IMR-90 (cell line): ENCODE results near the gene BAD. TPM values are rescaled to one million over a fixed set of nuclear protein-coding genes. Genes with fewer than 3 reads are reported as not detected.

Source experiments
- ATAC-seq: fragments of 200-7000 bp; cut with Tn5 transposase; 2 replicates; pipeline ENCODE4 v1.9.1; 2020; ENCODE audit warnings: low read depth, mild to moderate bottlenecking, moderate library complexity
- BruUV-seq: library from RNA; stranded (reverse); fragments of 400-500 nt; replicated peaks from 2 replicates; lab custom pipeline; 2021; lab: Mats Ljungman, UMichigan
- CTCF ChIA-PET: fragments of 300-600 bp; formaldehyde crosslinking; extraction: SDS; loops from one replicate; lab custom pipeline; 2021; ENCODE audit warnings: antibody characterized with exemption; lab: Yijun Ruan, JAX
- POLR2A ChIA-PET: fragments of 300-600 bp; sonication (Branson Sonifier 250); formaldehyde crosslinking; loops from one replicate; lab custom pipeline; 2022; ENCODE audit warnings: antibody characterized with exemption; ENCODE audit not compliant: unreplicated experiment; lab: Charles Lee
- DNase-seq: peaks from one replicate; pipeline ENCODE4 v3.0.0; 2013
- H2AFZ ChIP-seq: replicated peaks from 2 replicates; pipeline ENCODE3; 2013; ENCODE audit warnings: low read length, mild to moderate bottlenecking; ENCODE audit not compliant: poor library complexity
- H2AK5ac ChIP-seq: 2 replicates; pipeline ENCODE4 v1.6.1; 2013; ENCODE audit warnings: low read depth, low read length, inconsistent platforms
- H2AK9ac ChIP-seq: replicated peaks from 2 replicates; pipeline ENCODE3; 2013; ENCODE audit warnings: mild to moderate bottlenecking, low read depth, low read length, moderate library complexity; ENCODE audit not compliant: poor library complexity
- H2BK120ac ChIP-seq: 2 replicates; pipeline ENCODE4 v1.6.1; 2013; ENCODE audit warnings: low read depth, low read length, inconsistent platforms
- H2BK15ac ChIP-seq: 3 replicates; pipeline ENCODE4 v1.6.1; 2013; ENCODE audit warnings: low read depth, low read length, inconsistent platforms
- H2BK20ac ChIP-seq: 2 replicates; pipeline ENCODE4 v1.6.1; 2013; ENCODE audit warnings: low read depth, mild to moderate bottlenecking, inconsistent platforms, low read length, moderate library complexity
- H2BK5ac ChIP-seq: 2 replicates; pipeline ENCODE4 v1.6.1; 2013; ENCODE audit warnings: mild to moderate bottlenecking, low read depth, low read length, inconsistent platforms; ENCODE audit not compliant: poor library complexity, severe bottlenecking
- H3K14ac ChIP-seq: replicated peaks from 2 replicates; pipeline ENCODE4 v1.6.1; 2013; ENCODE audit warnings: low read depth, low read length, inconsistent platforms
- H3K18ac ChIP-seq: 2 replicates; pipeline ENCODE4 v1.6.1; 2013; ENCODE audit warnings: low read depth, low read length, control low read depth
- H3K23ac ChIP-seq: 2 replicates; pipeline ENCODE4 v1.6.1; 2013; ENCODE audit warnings: low read depth, low read length, inconsistent platforms
- H3K27ac ChIP-seq: 2 replicates; pipeline ENCODE4 v1.5.1; 2013; ENCODE audit warnings: mild to moderate bottlenecking, control low read depth, low read length; ENCODE audit not compliant: insufficient read depth
- H3K27me3 ChIP-seq: 2 replicates; pipeline ENCODE4 v1.6.1; 2013; ENCODE audit warnings: low read length; ENCODE audit not compliant: control insufficient read depth, insufficient read depth
- H3K36me3 ChIP-seq: 2 replicates; pipeline ENCODE4 v1.6.1; 2013; ENCODE audit warnings: low read length, mixed read lengths; ENCODE audit not compliant: control insufficient read depth, insufficient read depth
- H3K4ac ChIP-seq: 2 replicates; pipeline ENCODE4 v1.6.1; 2013; ENCODE audit warnings: low read depth, low read length, inconsistent platforms
- H3K4me1 ChIP-seq: 2 replicates; pipeline ENCODE4 v1.6.1; 2013; ENCODE audit warnings: low read length, mixed read lengths; ENCODE audit not compliant: control insufficient read depth, insufficient read depth
- H3K4me2 ChIP-seq: 2 replicates; pipeline ENCODE4 v1.6.1; 2013; ENCODE audit warnings: low read depth, mild to moderate bottlenecking, control low read depth, low read length, moderate library complexity
- H3K4me3 ChIP-seq: 2 replicates; pipeline ENCODE4 v1.5.1; 2013; ENCODE audit warnings: low read depth, mild to moderate bottlenecking, control low read depth, low read length, moderate library complexity; ENCODE audit not compliant: insufficient read depth
- H3K56ac ChIP-seq: 2 replicates; pipeline ENCODE4 v1.6.1; 2013; ENCODE audit warnings: low read length, inconsistent platforms; ENCODE audit not compliant: insufficient read depth; ENCODE audit errors: extremely low read depth
- H3K79me1 ChIP-seq, 2 experiments: 2 replicates each; pipeline ENCODE4 v1.6.1; 2013; ENCODE audit warnings: low read length in 2 of 2, inconsistent platforms in 1 of 2, low read depth in 1 of 2
- H3K9ac ChIP-seq: 2 replicates; pipeline ENCODE4 v1.6.1; 2013; ENCODE audit warnings: low read depth, low read length, control low read depth
- H3K9me1 ChIP-seq: 2 replicates; pipeline ENCODE4 v1.6.1; 2013; ENCODE audit warnings: low read length, inconsistent platforms; ENCODE audit not compliant: insufficient read depth
- H3K9me3 ChIP-seq: 2 replicates; pipeline ENCODE4 v1.6.1; 2013; ENCODE audit warnings: low read length; ENCODE audit not compliant: control insufficient read depth, insufficient read depth
- H4K20me1 ChIP-seq: 2 replicates; pipeline ENCODE4 v1.6.1; 2013; ENCODE audit warnings: low read length, inconsistent platforms; ENCODE audit not compliant: insufficient read depth
- H4K5ac ChIP-seq: 2 replicates; pipeline ENCODE4 v1.6.1; 2013; ENCODE audit warnings: mild to moderate bottlenecking, low read depth, low read length, control low read depth
- H4K8ac ChIP-seq, 2 experiments: 2 replicates each; pipeline ENCODE4 v1.6.1; 2013; ENCODE audit warnings: low read depth in 2 of 2, low read length in 2 of 2, control low read depth in 1 of 2, inconsistent platforms in 1 of 2
- H4K91ac ChIP-seq: 2 replicates; pipeline ENCODE4 v1.6.1; 2013; ENCODE audit warnings: low read depth, low read length, inconsistent platforms; ENCODE audit not compliant: insufficient read depth
- BHLHE40 ChIP-seq: fragments of 150-350 bp; IDR thresholded peaks from 2 replicates; pipeline ENCODE4 v1.6.1; 2016; ENCODE audit warnings: mild to moderate bottlenecking, low read depth, low read length
- CEBPB ChIP-seq: IDR thresholded peaks from 2 replicates; pipeline ENCODE4 v1.6.1; 2012; ENCODE audit warnings: low read depth, low read length, improper control_type of control experiment
- RAD21 ChIP-seq: IDR thresholded peaks from 2 replicates; pipeline ENCODE4 v1.6.1; 2012; ENCODE audit warnings: low read length, improper control_type of control experiment
- RFX5 ChIP-seq: IDR thresholded peaks from 2 replicates; pipeline ENCODE4 v1.8.0; 2012; ENCODE audit warnings: low read depth, mild to moderate bottlenecking, low read length, moderate library complexity
- WGBS, 2 experiments: methylation state at CpG; one replicate each; pipeline versions ENCODE4 v1.1.5 to v1.1.7; 2013; ENCODE audit warnings: missing lambda C conversion rate in 2 of 2; ENCODE audit not compliant: insufficient read length in 1 of 2; ENCODE audit errors: extremely low coverage in 2 of 2; 5-methylcytosine and 5-hydroxymethylcytosine counted together
- dilution Hi-C: fragments of 300-500 bp; cut with HindIII; formaldehyde crosslinking; loops from one replicate; pipeline ENCODE4 v1.14.3; 2018; ENCODE audit warnings: low sequenced_read_pairs; ENCODE audit not compliant: unreplicated experiment
- in situ Hi-C: fragments of 300-500 bp; cut with MboI; formaldehyde crosslinking; loops from 3 replicates; pipeline ENCODE4 v1.14.3; 2019; ENCODE audit warnings: low sequenced_read_pairs, inconsistent platforms, mixed read lengths
- intact Hi-C: fragments of 100-400 bp; cut with micrococcal nuclease; formaldehyde crosslinking; loops from 2 replicates; pipeline ENCODE4 v1.10.0; 2022
- polyA plus RNA-seq, 3 experiments: library from polyadenylated mRNA; depleted of rRNA; stranded (reverse); fragments of >200 nt; gene quantifications; 2 replicates each; pipeline ENCODE4 v1.2.3, GENCODE V29; 2012; ENCODE audit warnings: low replicate concordance in 1 of 3
- total RNA-seq: library from RNA; depleted of rRNA; stranded (reverse); fragments of >200 nt; gene quantifications from 2 replicates; pipeline ENCODE4 v1.2.3, GENCODE V29; 2012

Gene BAD
- total and polyA plus RNA-seq, 2 of the 4 experiments (the other 2 are of a cell fraction): 30.3 to 68.0 TPM

GRCh38 chr11:64296830-64297698 lies 12.6 kb upstream of the BAD start:
- Histone ChIP-seq H2AK5ac (no peak overlapping the region), H3K79me1 (no peaks in the 10 kb centered on the region), H4K8ac (no peak overlapping the region), H3K9ac (no peak overlapping the region), H2BK5ac (no peak overlapping the region), H4K20me1 (peaks cover 4% of the 10 kb centered on the region; the same call in 1 of the 2 replicates), H3K14ac (no peak overlapping the region), H4K5ac (no peak overlapping the region), H3K9me3 (no peaks in the 10 kb centered on the region), H4K91ac (no peak overlapping the region), H2BK15ac (no peak overlapping the region), H3K4ac (no peak overlapping the region), H3K9me1 (no peaks in the 10 kb centered on the region), H3K56ac (no peak overlapping the region), H2BK120ac (no peak overlapping the region), H2AK9ac (no peak overlapping the region), H3K27ac (no peak overlapping the region), H3K4me2 (no peak overlapping the region), H3K36me3 (no peaks in the 10 kb centered on the region), H3K27me3 (peaks cover 86% of the 10 kb centered on the region), H2AFZ (peak overlapping the region; percentile 29), H3K4me1 (peaks cover 5% of the 10 kb centered on the region), H3K18ac (no peak overlapping the region), H3K23ac (no peak overlapping the region), H3K4me3 (no peak overlapping the region), H2BK20ac (no peak overlapping the region)
- in situ Hi-C loops (no loop called here), intact Hi-C loops (no loop called here), dilution Hi-C loops (no loop called here)
- ATAC-seq (no peak), DNase-seq (no peak)
- ChIA-PET POLR2A (no interaction called here), CTCF (no interaction called here)
- no TSS peak for BruUV-seq
- 4% methylated on average over 18 of the region's 34 CpGs; no CpG with 5 or more reads in 1 of the 2 experiments for WGBS, 2 experiments
- no peak for TF ChIP-seq RAD21
- no peak for TF ChIP-seq RFX5
- TF ChIP-seq BHLHE40: peak; percentile 57; the same call in 1 of the 2 replicates
- TF ChIP-seq CEBPB: no peak
